Iris pigment epithelial cell (primary cell): ENCODE results near the gene TMEM151B.

ENCODE experiments used
- DNase-seq: peaks from one replicate; pipeline ENCODE4 v3.0.0-alpha.2; 2011; ENCODE audit warnings: low read depth

Gene TMEM151B

GRCh38 chr6:44278774-44279697, 8.8 kb downstream of the TMEM151B start:
- DNase-seq: no peak

DNA sequence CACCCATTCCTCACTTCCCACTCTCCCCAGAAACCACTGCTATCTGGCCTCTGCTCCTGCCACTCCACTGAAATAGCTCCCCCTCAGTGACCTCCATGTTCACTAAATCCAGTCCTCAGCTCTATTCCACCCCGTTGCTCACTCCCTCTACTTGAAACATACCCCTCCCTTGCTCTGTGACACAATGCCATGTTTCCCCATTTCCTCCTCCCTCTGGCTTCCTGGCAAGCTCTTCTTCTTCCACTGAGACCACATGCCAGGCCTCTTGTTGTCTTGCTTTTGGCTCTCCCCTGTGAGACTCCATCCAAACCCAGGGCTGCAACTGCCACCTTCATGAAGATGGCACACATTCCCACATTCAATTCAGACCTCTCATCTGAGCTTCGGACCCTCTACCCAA, 13.9 kb downstream of the TMEM151B start:
- no peak for DNase-seq

DNA sequence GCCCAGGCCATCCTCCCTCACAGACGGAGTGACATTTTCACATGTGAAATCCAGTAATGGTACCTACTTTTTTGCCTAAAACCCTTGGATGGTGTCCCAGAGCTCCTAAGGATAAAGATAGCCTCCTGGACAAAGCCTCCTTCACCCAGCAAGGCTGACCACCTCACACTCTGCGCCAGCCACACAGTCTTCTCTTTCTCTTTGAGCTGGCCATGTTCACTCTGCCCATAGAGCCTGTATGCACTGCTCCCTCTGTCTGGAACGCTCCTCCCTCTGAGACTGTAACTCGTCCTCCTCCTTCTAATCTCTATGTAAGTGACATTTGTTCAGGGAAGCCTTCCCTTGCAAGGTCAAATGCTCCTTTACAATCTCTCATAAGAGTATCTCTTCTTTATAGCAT, 14.6 kb downstream of the TMEM151B start:
- DNase-seq: no peak

- DNase-seq: peak; percentile 37
Observed at GRCh38 chr6:44285552-44286284, 15.5 kb downstream of the TMEM151B start.

GRCh38 chr6:44286285-44286565, 16.0 kb downstream of the TMEM151B start:
- no peak for DNase-seq

DNA sequence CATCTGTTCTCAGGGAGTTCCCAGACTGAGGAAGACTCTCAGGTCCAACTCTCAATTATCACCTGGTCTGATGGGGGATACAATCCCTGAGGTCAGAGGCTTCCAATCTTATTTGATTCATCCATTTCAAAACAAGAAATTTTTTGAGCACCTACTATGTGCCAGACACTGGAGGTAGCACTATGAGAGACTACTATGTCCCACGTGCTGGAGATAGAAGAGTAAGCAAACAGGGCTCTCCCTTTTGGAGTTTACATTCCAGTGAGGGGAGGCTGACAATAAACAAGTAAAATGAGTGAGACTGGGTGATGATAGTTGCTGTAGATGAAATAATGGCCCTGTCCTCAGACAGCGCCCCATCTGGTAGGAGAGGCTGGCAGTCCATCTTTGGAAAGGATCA, 16.5 kb downstream of the TMEM151B start:
- DNase-seq: no peak

DNA sequence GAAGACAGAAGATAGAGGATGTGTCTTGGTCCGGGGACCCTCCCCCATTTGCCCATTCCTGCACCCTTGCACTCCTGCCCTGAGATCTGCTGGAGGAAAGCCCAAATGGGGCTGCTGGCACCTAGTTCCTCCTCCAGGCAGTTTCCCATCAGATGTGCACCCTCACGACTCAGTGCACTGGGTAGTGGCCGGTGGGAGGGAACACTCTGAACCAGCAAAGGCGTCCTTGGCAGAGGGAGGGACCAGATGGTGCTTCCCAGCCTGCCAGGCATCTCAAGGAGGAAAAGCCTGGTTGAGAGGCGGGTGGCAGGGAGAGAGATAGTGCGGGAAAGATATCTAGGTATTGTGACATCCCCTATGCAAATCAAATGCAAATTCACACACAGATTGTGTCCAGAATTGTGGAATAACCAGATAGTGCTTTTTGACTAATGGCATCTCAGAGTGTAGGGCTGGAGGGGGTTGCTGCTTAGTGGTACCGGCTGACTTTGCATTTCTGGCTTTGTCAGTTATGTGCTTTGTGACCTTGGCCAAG, 19.5 kb downstream of the TMEM151B start:
- no peak for DNase-seq

DNA sequence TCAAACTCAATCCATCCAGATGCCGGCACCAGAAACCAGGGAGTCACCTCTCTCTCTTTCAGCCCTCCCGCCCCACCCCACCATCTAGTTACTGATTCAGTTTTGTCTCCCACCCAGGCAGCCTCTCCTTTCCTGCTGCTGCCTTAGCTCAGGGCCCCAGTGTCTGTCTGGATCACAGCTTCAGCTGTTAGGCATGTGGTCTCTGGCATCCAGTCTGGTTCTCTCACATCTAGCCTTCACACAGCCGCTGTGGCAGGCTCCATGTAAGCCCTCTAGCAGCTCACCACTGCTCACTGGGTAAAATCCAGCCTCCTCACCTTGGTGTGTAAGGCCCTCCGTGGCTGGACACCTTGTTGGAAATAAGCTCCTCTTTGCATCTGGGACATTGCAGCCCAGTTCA, 21.6 kb downstream of the TMEM151B start:
- DNase-seq: no peak

DNA sequence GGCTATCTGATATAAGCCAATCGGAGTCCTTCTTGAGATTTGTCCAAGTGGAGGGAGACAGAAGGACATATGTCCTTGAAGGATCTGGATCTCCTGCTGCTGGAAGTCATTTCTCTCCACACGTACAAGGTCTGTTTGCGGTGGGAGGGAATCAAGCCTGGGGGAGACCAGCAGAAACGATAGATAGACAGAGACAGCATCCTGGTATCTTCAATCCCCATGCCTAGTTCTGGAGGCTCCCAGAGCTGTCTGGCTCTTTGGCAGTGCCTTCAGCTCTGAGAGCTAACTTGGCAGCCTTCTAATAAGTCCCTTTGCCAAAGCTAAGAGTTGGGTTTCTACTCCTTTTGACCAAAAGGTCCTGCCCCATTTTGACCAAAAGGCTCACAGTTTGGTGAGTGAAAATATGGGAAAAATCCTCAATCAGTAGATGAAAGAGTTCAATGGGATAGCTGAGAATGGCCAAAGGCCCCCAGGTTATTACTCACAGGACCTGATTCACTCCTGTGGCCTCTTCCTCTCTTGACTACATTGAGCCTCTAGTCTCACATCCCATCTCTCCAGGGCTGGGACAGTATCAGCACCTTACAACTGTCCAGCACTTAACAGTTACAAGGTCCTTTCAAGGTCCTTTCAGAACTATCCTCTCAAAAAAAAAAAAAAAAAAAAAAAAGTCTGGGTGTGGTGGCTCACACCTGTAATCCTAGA, 22.6 kb downstream of the TMEM151B start:
- no peak for DNase-seq

GRCh38 chr6:44294832-44295791, 24.9 kb downstream of the TMEM151B start:
- DNase-seq: no peak

DNA sequence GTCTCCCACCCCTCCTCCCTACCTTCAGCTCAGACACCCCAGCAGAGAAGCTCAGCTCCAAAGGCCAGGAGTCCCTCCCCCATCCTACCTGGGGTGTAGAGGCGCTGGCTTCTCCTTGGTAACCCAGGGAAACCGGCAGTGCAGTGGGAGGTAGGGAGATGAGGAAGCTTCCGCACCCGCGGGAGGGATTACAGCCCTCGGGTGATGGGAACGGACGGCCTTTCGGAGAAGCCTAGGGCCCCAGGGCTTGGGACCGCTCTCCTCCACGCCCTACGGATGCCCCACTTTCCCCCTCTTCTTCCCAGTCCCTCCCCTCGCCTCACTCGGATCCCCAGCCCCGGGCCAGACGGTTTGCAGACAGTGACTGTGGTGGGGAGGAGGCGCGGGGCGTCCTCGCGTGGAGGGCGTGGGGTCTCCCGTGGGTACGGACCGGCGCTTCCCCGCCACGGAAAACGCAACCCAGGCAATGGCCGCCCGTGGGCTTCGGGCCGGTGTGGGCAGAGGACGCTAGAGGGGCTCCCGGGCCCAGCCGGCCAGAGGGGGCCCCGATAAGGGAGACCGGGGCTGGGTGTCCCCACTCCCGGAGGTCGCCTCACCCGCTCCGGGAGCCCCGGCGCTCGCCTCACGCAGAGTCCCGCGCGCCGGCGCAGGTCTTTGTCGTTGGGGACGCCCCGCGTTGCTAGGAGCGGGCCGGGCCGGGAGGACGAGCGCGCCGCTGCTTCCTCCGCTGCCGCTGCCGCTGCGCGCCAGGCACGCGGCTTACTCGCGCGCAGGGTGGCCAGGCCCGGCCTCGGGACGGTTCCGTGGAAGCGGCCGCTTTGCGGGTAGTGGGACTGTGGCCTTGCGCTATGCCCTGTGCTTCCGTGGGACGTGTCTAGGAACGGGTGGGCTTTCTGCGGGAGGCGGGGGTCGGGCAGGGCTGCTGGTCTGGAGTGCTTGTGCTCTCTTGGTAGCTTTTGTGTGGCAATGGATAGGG, 27.1 kb downstream of the TMEM151B start:
- DNase-seq: peak; percentile 39

- DNase-seq: no peak
Observed at GRCh38 chr6:44298055-44298803, 28.0 kb downstream of the TMEM151B start.

DNA sequence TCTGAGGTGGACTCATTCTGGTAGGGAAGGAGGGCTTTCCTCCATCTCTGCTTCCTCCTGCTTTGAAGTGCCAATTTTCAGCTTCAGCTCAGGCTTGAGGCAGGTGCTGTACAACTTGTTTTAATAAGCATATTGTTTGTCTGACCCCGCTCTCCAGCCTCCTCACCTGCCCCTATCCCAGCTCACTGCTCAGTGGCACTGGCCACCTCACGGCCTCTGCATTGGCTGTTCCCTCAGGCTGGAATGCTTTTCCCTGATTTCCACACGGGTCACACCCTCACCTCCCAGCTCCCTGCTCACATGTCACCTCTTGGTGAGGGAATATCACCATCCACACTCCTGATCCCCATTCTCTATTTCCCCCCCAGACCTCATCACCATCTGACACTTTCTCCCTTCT, 28.6 kb downstream of the TMEM151B start:
- DNase-seq: no peak

- no peak for DNase-seq
Observed at GRCh38 chr6:44300292-44300823, 30.1 kb downstream of the TMEM151B start.

GRCh38 chr6:44301106-44301505, 30.9 kb downstream of the TMEM151B start:
- no peak for DNase-seq

GRCh38 chr6:44301782-44302564, 31.7 kb downstream of the TMEM151B start:
- DNase-seq: no peak

DNA sequence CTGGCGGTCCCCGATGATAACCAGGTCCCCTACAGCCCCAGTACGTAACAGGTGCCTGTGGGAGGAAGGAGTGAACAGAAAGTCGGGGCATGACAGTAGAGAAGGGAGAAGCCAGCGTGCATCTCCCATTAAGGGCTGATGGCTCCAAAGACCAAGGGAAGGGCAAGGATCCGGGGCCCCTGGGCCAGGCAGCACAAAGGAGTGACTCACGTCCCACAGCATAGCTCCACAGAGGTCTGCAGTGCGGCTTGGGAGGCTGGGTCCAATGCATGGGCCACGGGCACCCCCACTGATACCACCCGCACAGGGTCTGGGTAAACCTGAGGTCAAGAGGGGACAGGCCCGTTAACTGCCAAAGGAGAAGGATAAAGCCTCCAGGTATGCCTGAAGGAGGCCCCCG, 32.6 kb downstream of the TMEM151B start:
- DNase-seq: no peak

- DNase-seq: no peak
Observed at GRCh38 chr6:44303842-44304241, 33.6 kb downstream of the TMEM151B start.
